GM10266 (cell line): ENCODE data around the gene SIPA1L3.
A peak's percentile ranks its signal among the peaks of the same experiment; 100 is the strongest.

Experiments used
- DNase-seq: peaks from one replicate; pipeline ENCODE4 v3.0.0; 2012; ENCODE audit errors: extremely low spot score
- CTCF ChIP-seq: IDR thresholded peaks from 2 replicates; pipeline ENCODE4 v1.5.1; 2012; ENCODE audit warnings: mild to moderate bottlenecking, low read depth; ENCODE audit not compliant: control insufficient read depth, insufficient read depth; ENCODE audit errors: missing control alignments

SIPA1L3 gene

DNA sequence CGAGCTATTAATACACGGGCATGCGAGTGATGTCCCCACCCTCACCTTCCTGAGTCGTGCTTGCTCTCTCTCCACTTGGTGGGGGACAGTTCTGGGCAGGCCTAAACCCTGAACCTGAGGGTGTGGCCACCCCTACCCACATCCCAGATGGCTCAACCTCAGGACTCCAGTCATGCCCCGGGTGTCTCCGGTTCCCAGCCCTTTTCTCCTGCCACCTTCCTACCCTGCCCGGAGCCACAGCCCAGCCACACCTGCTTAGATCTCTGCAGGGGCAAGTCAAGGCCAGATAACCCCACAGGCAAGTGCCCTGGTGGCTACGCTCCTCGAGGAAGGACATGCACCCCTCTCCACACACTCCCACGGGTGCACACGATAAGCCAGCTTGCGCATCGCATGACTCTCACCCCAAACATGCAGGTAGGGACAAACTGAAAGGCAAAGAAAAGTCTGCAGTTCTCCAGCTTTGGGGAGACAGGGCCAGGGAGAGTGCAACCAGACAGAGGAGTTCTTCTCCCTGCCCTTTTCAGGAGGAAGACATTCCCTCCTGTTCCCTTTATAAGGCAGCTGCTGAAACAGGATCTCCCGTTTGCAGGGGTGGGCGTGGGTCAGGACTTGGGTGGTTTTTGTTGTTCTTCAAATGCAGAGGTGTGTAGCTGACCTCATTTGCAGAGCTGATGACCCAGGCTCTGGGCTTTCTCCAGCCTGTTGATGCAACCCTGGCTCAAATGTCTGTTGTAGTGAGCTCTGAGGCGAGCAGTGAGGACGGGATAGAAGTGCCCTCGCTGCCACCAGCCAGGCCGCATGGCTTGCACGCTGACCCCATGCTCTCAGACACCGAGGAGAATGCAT lies 228.4 kb downstream of the SIPA1L3 start:
- TF ChIP-seq CTCF, result no peak
- no peak for DNase-seq

GRCh38 chr19:38139122-38139521 lies 232.1 kb downstream of the SIPA1L3 start:
- no peak for DNase-seq
- no peak for TF ChIP-seq CTCF

DNA sequence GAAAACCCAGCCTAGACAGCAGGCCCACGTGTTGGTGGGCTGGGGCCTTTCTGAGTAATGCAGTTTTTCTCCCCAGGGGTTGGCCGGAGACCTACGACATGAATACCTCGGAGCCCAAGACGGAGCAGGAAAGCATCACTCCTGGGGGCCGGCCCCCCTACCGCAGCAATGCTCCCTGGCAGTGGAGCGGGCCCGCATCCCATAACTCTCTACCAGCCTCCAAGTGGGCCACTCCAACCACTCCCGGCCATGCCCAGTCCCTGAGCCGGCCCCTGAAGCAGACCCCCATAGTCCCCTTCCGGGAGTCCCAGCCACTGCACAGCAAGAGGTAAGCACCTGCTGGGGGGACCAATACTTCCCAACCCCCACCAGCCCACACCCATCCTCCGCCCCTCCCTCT lies 234.1 kb downstream of the SIPA1L3 start:
- TF ChIP-seq CTCF, result no peak
- no peak for DNase-seq

GRCh38 chr19:38142176-38143035 lies 235.4 kb downstream of the SIPA1L3 start:
- TF ChIP-seq CTCF, result peak; percentile 59

DNA sequence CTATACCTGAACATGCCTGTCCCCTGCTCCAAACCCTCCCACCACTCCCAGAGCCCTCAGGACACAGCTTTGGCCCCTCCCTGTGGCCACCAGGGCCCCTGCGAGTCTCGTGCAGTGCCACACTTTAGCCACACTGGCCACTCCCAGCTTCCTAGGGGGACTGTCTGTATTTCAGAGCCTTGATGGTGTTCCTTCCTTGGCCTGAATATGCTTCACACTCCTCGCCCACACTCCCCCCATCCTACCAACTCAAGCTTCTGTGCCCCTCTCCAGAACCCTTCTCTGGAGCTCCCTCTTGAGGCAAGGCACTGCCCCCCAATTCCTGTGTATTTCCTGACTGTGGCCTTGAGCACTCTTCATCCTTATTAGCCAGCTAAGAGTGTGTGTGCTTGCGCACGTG lies 236.8 kb downstream of the SIPA1L3 start:
- peak; percentile 31 for TF ChIP-seq CTCF
- DNase-seq, result no peak

More at GRCh38 chr19:38142176-38143035, 235.4 kb downstream of the SIPA1L3 start:
- DNase-seq, result peak; percentile 58

DNA sequence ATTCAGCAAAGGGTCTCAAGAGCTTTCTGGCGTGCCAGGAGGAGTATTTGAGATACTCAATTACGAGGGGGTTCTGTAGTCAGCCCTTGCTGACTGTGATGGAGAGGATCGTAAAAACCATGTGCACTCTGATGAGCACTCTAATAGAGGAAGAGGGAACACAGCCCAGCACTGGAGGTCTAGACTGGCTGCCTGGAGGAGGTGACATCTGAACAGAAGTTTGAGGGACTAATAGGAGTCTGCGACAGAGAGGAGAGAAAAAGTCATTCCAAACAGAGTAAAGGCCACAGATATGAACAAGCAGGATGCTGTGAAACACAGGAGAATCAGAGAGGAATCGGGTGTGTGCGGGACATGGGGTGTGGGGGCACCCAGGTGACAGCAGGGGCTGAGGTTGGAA lies 237.7 kb downstream of the SIPA1L3 start:
- no peak for DNase-seq
- TF ChIP-seq CTCF, result no peak

- no peak for DNase-seq
- TF ChIP-seq CTCF, result no peak
Observed at GRCh38 chr19:38145623-38146022, 238.6 kb downstream of the SIPA1L3 start.
